ENCODE results near the gene NHS.

The NHS gene

GRCh38 chrX:17595456-17596035 is 220.5 kb downstream of the NHS start:
- DNase-seq = no peak

GRCh38 chrX:17596061-17596460 is 221.1 kb downstream of the NHS start:
- DNase-seq = no peak

GRCh38 chrX:17596546-17597205 is 221.7 kb downstream of the NHS start:
- DNase-seq = no peak

GRCh38 chrX:17597327-17597726 is 222.3 kb downstream of the NHS start:
- DNase-seq = no peak

DNA sequence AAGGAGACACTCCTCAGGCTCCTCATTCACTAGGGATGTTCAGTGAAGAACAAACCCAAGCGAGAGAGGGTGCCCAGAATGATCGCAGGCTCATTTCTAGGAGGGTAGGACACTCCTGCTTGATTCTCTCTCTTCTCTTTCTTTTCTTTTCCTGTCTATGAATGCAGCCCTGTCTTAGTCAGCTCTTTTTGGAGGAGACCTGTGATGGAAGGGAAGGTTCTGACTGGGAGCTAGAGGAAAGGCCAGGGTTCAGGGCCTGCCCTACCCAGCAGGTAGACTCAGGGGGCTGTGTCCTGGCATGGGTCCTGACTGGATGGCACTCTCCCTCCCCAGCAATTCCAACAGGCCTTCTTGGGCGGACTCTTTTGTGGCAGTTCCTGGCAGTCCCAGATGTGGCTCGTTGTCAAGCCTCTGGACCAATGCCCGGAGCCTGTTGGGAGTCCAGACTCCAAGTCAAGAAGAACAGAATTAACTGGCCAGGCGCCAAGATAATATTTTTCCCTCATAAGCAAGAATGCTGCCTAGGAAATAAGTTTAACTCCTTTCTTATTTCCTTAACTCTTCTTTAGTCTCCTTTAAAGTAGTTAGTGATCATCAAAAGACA is 222.9 kb downstream of the NHS start:
- DNase-seq = no peak

- DNase-seq = no peak
Observed at GRCh38 chrX:17601441-17602200, 226.6 kb downstream of the NHS start.

- DNase-seq = no peak
Observed at GRCh38 chrX:17602245-17602644, 227.2 kb downstream of the NHS start.

DNA sequence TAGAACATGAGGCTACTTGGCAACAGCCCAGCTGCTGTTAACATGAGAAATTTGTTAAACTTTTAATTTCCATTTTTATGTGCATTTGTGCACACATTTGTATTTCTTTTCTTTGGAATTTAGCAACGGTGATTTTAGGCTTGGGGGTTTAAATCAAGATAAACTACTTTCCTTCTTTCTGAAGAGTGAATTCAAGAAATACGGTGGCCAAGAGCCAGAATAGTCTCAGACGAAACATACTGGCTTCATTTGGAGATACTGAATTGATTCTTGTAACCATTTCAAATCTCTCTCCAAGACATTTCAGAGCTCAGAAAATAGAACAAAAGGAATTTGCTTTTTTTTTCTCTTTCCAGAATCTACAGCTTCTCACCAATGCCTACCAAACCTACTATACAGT is 228.2 kb downstream of the NHS start:
- DNase-seq = no peak

GRCh38 chrX:17605676-17606075 is 230.7 kb downstream of the NHS start:
- no peak for DNase-seq

GRCh38 chrX:17606231-17606630 is 231.2 kb downstream of the NHS start:
- DNase-seq = no peak

DNA sequence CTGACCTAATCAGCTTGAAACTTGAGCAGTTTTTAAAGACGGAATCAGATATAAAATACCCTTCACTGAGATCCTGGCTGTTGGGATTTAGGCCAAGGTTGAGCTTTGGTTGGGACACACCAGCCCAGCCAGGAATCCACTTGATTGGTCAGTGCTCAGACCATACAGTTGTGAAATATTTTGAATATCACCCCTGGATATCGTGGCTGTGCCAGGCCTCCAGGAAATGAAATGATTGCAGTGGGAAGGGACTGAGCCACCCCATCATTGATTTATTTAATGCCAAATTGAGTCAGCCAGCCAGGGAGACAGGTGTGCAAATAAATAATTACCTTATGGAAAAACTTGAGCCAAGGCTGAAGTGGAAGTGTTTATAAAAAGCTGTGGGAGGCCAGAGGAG is 233.9 kb downstream of the NHS start:
- DNase-seq = no peak

DNA sequence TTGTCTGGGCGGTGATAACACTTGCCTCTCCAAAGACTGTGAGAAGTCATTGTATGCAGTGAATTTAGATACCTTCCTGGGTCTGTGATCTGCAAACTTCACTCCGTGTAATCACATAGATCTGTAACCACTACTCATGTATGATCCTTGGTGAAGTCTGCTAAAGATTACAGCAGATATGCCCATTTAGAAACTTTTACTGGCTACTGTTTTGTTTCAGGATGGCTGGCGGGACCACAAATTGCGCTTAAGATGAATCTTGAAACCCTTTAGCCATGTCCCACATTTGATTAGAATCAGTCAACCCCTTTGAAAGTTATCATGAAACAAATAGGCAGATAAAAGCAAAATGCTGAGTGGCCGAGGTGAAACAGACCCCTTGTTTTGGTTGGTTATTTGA is 235.8 kb downstream of the NHS start:
- no peak for DNase-seq

DNA sequence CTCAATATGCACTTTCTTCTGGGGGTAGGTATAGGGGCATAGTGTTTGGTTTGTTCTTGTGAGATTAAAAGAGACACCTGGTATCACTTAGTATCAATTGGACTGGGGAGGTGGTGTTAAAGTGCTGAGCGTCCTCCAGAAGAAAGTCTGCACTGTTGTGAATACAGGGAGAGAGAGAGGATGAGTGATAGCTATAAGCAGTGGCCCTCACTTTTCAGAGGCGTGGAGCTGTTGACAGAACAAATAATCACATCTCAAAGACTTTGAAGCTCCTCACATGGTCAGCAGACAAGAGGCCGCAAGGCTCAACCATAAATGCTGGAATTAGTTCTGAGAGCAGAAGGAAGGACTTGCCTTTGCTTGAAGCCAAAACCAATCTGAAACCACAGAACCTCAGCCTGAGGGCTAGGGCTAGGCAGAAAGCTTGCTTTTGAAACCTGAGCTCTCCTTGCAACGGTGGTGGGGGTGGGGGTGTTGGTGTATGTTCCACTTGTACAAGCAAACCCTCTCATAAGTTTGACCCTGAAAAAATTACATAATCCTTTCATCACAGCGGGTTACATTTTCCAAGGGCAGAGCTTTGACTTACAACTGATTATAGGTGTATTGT is 239.1 kb downstream of the NHS start:
- no peak for DNase-seq

GRCh38 chrX:17616936-17617335 is 241.9 kb downstream of the NHS start:
- no peak for DNase-seq

DNA sequence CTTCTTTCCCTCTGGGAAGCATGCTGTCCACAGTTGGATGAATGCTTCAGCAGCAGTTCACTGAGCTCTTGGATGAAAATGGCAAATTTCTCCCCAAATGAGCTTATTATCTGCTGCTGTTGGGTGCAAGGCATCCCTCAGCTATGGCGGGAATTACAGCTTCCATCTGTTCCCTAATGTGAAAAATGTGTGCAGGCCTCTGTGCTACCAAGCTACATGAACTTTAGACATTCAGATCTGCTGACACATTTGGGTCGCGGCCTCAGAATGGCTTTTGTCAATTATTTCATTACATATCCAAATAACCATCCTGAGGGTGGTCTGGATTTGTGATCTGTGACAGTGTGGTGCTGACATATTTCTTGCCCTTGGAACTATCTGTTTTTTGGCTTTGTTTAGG is 242.8 kb downstream of the NHS start:
- DNase-seq = no peak

- no peak for DNase-seq
Observed at GRCh38 chrX:17621566-17622270, 246.7 kb downstream of the NHS start.

- no peak for DNase-seq
Observed at GRCh38 chrX:17622331-17622730, 247.3 kb downstream of the NHS start.

GRCh38 chrX:17623750-17624149 is 248.8 kb downstream of the NHS start:
- DNase-seq = no peak

DNA sequence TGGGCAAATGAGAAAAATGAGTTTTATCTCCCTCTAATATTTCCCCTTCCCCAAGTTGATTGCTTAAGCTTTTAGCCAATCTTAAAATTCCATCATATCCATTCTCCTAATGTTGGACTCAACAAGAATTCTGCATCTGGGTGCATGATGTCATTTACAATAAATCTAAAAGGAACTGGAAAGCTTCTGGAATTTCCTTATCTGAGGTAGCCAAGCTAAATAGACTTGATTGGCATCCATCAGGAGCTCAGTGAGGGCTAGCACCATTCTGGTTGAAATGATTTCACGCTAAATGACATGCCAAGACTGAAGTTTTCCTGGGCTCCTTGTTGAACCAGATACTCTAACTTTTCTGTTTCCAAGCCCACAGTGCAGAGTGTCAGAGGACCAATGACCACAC is 252.0 kb downstream of the NHS start:
- no peak for DNase-seq

GRCh38 chrX:17628976-17629375 is 254.0 kb downstream of the NHS start:
- no peak for DNase-seq

DNA sequence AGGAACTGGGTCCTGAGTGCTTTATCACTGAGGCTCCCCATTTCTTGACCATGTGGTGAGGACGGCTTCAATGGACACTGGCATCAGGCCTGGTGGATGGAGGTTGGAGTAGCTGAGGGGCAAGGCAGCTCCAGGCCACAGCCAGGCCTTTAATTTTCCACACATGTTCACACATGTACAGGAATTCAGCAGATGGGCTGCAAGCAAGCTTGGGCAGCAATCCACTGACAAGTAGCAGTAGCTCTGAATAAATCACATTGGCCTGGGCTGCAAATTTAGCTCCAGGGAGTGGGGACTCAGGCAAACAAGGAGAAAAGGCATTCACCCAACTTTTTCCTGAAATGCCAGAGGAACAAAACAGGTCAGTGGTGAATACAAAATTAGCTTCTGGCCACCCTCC is 254.5 kb downstream of the NHS start:
- DNase-seq = no peak

GRCh38 chrX:17631647-17632046 is 256.6 kb downstream of the NHS start:
- no peak for DNase-seq

- DNase-seq = no peak
Observed at GRCh38 chrX:17632942-17633341, 257.9 kb downstream of the NHS start.

All from activated naive CD4-positive, alpha-beta T cell treated with anti-CD3 and anti-CD28 coated beads, Interleukin-2, amount 50 U/mL, for 16 hours (primary cell).